ENCODE measurements around the gene SLAMF6.

DNA sequence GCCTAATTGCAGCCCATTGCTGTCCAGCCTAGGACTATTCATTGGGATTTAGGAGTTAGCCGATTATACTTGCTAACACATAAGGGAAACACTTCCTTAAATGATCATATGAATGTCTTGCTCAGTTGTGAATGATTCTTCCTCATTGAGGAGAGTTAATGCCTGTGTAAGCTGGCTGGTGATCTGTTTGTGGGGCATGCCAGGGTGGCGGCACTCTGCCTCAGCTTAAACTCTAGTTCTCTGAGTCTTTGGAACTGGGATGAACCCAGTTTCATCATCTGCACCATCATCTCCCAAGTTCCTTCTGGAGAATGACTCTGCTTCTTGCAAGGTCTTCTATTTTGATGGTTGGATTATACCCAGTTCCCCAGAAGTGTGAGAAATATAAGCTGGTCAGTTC, 23.9 kb upstream of the SLAMF6 start:
- TF ChIP-seq, protein P1, sequence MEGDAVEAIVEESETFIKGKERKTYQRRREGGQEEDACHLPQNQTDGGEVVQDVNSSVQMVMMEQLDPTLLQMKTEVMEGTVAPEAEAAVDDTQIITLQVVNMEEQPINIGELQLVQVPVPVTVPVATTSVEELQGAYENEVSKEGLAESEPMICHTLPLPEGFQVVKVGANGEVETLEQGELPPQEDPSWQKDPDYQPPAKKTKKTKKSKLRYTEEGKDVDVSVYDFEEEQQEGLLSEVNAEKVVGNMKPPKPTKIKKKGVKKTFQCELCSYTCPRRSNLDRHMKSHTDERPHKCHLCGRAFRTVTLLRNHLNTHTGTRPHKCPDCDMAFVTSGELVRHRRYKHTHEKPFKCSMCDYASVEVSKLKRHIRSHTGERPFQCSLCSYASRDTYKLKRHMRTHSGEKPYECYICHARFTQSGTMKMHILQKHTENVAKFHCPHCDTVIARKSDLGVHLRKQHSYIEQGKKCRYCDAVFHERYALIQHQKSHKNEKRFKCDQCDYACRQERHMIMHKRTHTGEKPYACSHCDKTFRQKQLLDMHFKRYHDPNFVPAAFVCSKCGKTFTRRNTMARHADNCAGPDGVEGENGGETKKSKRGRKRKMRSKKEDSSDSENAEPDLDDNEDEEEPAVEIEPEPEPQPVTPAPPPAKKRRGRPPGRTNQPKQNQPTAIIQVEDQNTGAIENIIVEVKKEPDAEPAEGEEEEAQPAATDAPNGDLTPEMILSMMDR (IDR thresholded peaks at IDR 0.05), result no peak
- TF ChIP-seq POLR2A (IDR thresholded peaks at IDR 0.05), result no peak

All from ovary (tissue), 3 donors.